GM18907 (cell line): Measurements from ENCODE around the gene WWC1.

ENCODE experiments used
- ATAC-seq: cut with Tn5 transposase; IDR thresholded peaks from one replicate; pipeline ENCODE4 v1.9.1; 2021; ENCODE audit warnings: mild to moderate bottlenecking, moderate library complexity; ENCODE audit not compliant: unreplicated experiment

The WWC1 gene

DNA sequence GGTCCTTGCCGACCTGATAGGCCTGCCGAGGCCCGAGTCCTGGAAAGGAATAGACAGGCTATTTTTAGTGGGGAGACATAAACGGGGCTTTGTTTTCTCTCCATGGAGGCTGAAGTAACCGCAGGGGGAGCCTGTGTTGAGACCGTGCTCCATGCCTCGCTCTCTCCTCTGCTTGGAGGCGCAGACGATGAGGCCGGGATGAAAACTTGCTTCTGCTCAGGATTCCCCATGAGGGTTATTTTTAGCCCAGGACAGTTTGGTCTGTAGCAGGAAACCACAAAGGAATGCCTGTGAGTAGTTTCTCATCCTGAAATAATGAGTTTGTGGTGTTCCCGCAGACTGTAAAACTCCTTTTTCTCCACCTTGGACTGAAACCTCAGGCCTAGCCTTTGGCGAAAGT lies 112.9 kb downstream of the WWC1 start:
- no peak for ATAC-seq

DNA sequence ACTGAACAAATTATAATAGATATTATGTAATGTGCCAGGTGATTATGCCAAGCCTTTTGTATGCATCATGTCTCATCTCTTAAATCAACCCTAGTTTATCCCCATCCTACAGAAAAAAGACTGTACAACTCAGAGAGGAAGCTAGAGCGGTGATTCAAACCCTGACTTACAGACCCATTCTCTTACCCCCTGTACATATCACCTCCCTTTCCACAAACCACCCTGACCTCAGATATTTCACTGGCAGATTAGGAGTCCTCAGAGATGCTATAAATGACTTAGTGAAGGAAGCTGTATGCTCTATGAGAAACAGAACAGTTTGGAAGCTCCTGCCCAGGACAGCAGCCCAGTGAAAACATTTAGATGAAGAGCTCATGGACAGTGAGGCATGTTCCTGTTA lies 115.8 kb downstream of the WWC1 start:
- ATAC-seq, result no peak

DNA sequence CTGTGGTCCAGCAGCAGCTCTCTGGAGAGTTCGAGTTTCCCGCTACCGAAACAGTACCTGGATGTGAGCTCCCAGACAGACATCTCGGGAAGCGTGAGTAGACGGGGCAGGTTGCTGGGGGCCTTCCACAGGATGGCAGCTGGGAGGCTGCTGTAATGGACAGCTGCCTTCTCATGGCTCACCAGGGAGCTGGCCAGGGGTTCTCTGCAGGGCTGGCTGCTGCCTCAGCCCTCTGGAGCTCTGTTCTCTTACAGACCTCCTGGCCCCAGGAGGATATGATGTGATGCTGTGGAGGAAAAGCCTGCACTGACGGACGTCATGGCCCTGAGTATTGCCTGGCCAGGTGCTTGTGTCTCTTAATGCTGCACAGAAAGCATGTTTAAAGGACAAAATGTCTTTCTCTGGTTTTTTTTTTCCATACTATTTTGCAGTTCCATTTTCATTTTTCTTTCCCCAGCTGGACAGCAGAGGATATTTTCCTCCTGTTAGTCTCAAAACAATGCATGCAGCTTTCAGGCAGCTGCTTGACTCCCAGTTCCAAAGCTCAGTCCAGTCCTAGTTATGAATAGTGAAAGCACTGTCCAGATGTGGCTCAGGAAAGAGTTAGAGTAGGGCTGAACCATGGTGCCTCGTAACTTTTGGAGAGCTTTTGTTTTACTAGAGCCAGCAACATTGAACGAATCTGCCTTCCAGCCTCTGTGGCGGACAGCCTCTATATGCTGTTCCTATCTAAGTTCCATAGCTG lies 117.3 kb downstream of the WWC1 start:
- ATAC-seq, result no peak

- no peak for ATAC-seq
Measured at GRCh38 chr5:168409591-168410458, 118.4 kb downstream of the WWC1 start.

- ATAC-seq, result no peak
Measured at GRCh38 chr5:168411871-168412270, 120.4 kb downstream of the WWC1 start.

- ATAC-seq, result no peak
Measured at GRCh38 chr5:168413062-168413461, 121.6 kb downstream of the WWC1 start.

GRCh38 chr5:168413596-168413995 lies 122.2 kb downstream of the WWC1 start:
- ATAC-seq, result no peak

GRCh38 chr5:168415401-168415800 lies 124.0 kb downstream of the WWC1 start:
- no peak for ATAC-seq

GRCh38 chr5:168415971-168416370 lies 124.5 kb downstream of the WWC1 start:
- no peak for ATAC-seq

- no peak for ATAC-seq
Measured at GRCh38 chr5:168417731-168418429, 126.4 kb downstream of the WWC1 start.

GRCh38 chr5:168420461-168420860 lies 129.0 kb downstream of the WWC1 start:
- no peak for ATAC-seq

- no peak for ATAC-seq
Measured at GRCh38 chr5:168422431-168422830, 131.0 kb downstream of the WWC1 start.

- ATAC-seq, result no peak
Measured at GRCh38 chr5:168423478-168423877, 132.0 kb downstream of the WWC1 start.

DNA sequence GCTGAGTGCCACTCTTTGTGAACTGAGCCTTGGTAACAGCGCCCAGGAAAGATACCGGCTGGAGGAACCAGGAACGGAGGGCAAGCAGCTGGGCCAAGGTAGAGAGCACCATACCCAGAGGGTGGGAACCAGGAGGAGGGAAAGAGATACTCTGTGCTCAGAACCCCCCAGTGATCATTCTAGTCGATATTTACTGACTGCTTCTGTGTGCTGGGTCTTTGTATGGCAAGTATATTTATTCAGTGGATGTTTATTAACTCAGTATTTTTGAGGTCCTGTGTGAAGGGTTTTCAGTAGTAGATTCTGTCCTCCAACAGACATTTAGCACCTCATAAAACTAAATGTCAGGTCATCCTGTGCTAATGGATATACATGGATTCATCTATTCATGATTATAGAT lies 132.5 kb downstream of the WWC1 start:
- ATAC-seq, result no peak

DNA sequence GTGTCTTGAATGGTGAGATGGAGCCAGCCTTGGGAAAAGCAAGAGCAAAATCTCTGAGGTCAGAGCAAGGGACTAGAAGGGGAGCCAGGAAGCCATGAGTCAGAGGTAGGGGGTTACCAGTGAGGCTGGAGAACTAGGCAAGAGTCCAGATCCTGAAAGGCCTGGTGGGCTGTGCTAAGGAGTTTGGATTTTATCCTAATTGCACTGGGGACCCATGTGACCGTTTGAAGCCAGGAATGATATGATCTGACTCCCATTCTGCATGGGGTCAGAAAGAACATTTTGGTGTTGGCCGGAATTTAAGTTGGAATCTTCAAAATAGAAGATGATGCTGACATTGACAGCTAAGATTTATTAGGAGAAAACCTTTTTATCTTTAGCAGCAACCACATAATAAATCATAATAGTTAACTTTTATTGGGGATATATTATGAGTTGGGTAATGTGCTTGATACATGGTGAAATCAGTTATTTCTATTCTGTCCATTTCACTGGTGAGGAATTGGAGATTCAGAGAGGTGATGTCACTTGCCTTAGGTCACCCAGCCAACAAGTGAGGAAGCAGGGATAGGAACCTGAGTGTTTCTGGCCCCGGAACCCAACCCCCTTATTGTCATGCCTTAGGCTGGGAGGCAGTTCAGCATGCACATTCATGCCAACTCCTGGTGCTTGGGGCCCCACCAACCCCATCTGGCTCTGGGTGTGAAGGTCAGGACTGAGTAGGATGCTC lies 133.3 kb downstream of the WWC1 start:
- ATAC-seq, result no peak

- ATAC-seq, result no peak
Measured at GRCh38 chr5:168426007-168426863, 134.8 kb downstream of the WWC1 start.

DNA sequence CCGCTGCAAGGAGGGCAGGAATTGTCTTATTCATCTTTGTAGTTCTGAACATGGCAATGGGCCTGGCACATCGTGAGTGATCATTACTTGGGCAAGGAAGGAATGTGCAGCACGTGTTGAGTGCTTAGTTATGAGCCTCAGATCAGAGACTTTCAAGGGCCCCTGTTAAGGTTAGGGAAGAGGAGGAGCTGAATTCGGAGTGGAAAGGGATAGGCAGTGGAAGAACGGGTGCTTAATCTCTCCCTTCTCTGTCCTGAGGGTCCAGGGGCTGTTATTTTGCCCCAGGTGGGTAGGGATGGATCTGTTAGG lies 135.4 kb downstream of the WWC1 start:
- ATAC-seq, result no peak

GRCh38 chr5:168427224-168427623 lies 135.8 kb downstream of the WWC1 start:
- ATAC-seq, result no peak

DNA sequence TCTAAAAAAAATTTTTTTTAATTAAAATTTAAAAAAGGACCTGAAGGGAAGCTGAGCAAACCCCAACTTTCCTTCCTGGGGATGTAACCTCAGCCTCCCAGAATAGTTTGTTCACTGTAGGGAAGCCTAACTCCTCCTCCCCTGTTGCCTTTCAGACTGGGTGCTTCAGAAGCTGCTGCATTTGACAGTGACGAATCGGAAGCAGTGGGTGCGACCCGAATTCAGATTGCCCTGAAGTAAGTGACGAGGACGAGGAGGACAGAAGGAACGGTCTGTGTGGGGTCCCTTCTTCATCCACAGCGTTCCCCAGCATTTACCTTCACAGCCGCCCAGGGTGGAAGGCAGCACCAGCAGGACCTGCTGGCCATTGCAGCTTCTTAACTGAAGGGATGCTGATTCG lies 137.1 kb downstream of the WWC1 start:
- no peak for ATAC-seq

- ATAC-seq, result no peak
Measured at GRCh38 chr5:168430296-168430695, 138.9 kb downstream of the WWC1 start.
